Kidney epithelial cell (primary cell): Measurements from ENCODE around the gene LGR6. TPM values are rescaled to one million over a fixed set of nuclear protein-coding genes. Genes with fewer than 3 reads are reported as not detected.

Experiments
- DNase-seq: peaks from one replicate; pipeline ENCODE4 v3.0.0-alpha.2; 2010; ENCODE audit warnings: low read depth
- H3K27me3 ChIP-seq: 2 replicates; pipeline ENCODE4 v1.6.0; 2011; ENCODE audit warnings: low read length; ENCODE audit not compliant: control insufficient read depth, insufficient read depth
- H3K36me3 ChIP-seq: 2 replicates; pipeline ENCODE4 v1.5.1; 2011; ENCODE audit warnings: low read length; ENCODE audit not compliant: control insufficient read depth, insufficient read depth
- H3K4me3 ChIP-seq: 2 replicates; pipeline ENCODE4 v1.5.1; 2011; ENCODE audit warnings: low read depth, mild to moderate bottlenecking, control low read depth, low read length
- total RNA-seq: library from RNA; depleted of rRNA; stranded (reverse); fragments of >200 nt; gene quantifications from 2 replicates; pipeline ENCODE4 v1.2.3, GENCODE V29; 2015
- TF ChIP-seq, protein P1 (sequence below): IDR thresholded peaks from 2 replicates; pipeline ENCODE4 v1.5.1; 2011; ENCODE audit warnings: mild to moderate bottlenecking, moderate library complexity, low read length, control low read depth, inconsistent platforms; ENCODE audit not compliant: insufficient read depth, poor library complexity, severe bottlenecking

Gene LGR6
- total RNA-seq, 1 donor from 2014 or later: 0.08 TPM

GRCh38 chr1:202357506-202357905, 163.9 kb downstream of the LGR6 start:
- H3K36me3 ChIP-seq: no peaks in the 10 kb centered on the region
- H3K27me3 ChIP-seq: no peaks in the 10 kb centered on the region
- no peak for DNase-seq
- no peak overlapping the region for H3K4me3 ChIP-seq
- TF ChIP-seq, protein P1, sequence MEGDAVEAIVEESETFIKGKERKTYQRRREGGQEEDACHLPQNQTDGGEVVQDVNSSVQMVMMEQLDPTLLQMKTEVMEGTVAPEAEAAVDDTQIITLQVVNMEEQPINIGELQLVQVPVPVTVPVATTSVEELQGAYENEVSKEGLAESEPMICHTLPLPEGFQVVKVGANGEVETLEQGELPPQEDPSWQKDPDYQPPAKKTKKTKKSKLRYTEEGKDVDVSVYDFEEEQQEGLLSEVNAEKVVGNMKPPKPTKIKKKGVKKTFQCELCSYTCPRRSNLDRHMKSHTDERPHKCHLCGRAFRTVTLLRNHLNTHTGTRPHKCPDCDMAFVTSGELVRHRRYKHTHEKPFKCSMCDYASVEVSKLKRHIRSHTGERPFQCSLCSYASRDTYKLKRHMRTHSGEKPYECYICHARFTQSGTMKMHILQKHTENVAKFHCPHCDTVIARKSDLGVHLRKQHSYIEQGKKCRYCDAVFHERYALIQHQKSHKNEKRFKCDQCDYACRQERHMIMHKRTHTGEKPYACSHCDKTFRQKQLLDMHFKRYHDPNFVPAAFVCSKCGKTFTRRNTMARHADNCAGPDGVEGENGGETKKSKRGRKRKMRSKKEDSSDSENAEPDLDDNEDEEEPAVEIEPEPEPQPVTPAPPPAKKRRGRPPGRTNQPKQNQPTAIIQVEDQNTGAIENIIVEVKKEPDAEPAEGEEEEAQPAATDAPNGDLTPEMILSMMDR: no peak

DNA sequence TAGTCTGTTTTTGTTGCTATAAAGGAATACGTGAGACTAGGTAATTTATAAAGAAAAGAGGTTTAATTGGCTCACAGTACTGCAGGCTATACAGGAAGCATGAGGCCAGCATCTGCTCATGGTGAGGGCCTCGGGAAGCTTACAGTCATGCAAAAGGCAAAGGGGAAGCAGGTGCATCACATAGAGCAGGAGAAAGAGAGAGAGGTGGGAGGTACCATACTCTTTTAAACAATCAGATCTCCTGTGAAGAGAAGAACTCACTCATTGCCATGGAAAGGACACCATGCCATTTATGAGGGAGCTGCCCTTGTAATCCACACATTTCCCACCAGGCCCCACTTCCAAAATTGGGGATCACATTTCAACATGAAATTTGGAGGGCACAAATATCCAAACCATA, 167.6 kb downstream of the LGR6 start:
- TF ChIP-seq, protein P1: no peak
- Histone ChIP-seq H3K27me3 (no peaks in the 10 kb centered on the region), H3K36me3 (no peaks in the 10 kb centered on the region), H3K4me3 (no peak overlapping the region)
- no peak for DNase-seq

- Histone ChIP-seq H3K36me3 (no peaks in the 10 kb centered on the region), H3K4me3 (no peak overlapping the region), H3K27me3 (no peaks in the 10 kb centered on the region)
- no peak for DNase-seq
- TF ChIP-seq, protein P1: no peak
These were observed 168.1 kb downstream of the LGR6 start for GRCh38 chr1:202361701-202362100.

GRCh38 chr1:202362212-202362611, 168.6 kb downstream of the LGR6 start:
- Histone ChIP-seq H3K36me3 (no peaks in the 10 kb centered on the region), H3K27me3 (no peaks in the 10 kb centered on the region), H3K4me3 (no peak overlapping the region)
- DNase-seq: no peak
- TF ChIP-seq, protein P1: no peak

- Histone ChIP-seq H3K36me3 (no peaks in the 10 kb centered on the region), H3K27me3 (no peaks in the 10 kb centered on the region), H3K4me3 (no peak overlapping the region)
- no peak for DNase-seq
- TF ChIP-seq, protein P1: no peak
These were observed 171.7 kb downstream of the LGR6 start for GRCh38 chr1:202365092-202365815.

DNA sequence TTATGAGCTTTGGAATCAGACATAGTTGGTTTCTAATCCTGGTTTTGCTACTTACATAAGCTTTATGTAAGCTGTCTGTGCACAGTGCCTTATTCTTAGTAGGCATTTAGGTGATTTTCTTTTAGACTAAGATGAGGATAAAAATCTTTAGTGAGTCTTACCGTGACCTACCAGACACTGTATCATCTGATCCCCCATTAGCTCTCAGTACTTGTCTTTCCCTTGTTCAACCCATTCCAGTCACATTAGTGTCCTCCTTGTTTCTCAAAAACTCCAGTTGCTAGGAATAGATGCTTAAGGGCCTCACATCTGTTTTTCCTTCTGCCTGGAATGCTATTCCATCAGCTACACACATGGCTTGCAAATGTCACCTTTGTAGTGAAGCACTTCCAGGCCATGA, 173.7 kb downstream of the LGR6 start:
- Histone ChIP-seq H3K36me3 (no peaks in the 10 kb centered on the region), H3K27me3 (no peaks in the 10 kb centered on the region), H3K4me3 (no peak overlapping the region)
- TF ChIP-seq, protein P1: no peak
- no peak for DNase-seq
